ENCODE results near the gene FOXP1.

DNA sequence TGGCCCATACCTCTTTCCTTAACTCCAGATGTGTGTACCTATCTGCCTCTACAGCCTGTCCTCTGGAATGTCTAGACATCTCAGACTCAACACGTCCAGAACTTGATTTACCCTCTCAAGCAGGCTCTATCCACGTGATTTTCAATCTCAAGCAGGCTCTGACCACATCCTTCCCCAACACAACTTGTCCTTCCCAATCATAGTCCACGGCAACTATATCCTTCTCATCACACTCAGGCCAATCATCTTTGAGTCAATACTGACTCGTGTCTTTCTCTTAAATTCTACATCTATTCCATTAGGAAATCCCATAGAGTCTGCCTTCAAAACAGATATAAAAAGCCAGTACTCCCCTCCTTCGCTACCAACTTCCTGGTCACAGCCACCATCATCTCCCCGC is 70.4 kb downstream of the FOXP1 start:
- TF ChIP-seq, protein P1, sequence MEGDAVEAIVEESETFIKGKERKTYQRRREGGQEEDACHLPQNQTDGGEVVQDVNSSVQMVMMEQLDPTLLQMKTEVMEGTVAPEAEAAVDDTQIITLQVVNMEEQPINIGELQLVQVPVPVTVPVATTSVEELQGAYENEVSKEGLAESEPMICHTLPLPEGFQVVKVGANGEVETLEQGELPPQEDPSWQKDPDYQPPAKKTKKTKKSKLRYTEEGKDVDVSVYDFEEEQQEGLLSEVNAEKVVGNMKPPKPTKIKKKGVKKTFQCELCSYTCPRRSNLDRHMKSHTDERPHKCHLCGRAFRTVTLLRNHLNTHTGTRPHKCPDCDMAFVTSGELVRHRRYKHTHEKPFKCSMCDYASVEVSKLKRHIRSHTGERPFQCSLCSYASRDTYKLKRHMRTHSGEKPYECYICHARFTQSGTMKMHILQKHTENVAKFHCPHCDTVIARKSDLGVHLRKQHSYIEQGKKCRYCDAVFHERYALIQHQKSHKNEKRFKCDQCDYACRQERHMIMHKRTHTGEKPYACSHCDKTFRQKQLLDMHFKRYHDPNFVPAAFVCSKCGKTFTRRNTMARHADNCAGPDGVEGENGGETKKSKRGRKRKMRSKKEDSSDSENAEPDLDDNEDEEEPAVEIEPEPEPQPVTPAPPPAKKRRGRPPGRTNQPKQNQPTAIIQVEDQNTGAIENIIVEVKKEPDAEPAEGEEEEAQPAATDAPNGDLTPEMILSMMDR (optimal IDR thresholded peaks at IDR 0.05 in 1 of 3, IDR thresholded peaks at IDR 0.05 in 1 of 3, conservative IDR thresholded peaks at IDR 0.05 in 1 of 3; ENCODE audit: extremely low read depth in 1 of 3, insufficient read depth in 2 of 3, low read length in 3 of 3): no peak
- TF ChIP-seq EZH2 (IDR thresholded peaks at IDR 0.05; ENCODE audit: low read length): no peak

Measured in keratinocyte (primary cell).